Measurements from ENCODE around the gene SAMD4B.

Gene SAMD4B

DNA sequence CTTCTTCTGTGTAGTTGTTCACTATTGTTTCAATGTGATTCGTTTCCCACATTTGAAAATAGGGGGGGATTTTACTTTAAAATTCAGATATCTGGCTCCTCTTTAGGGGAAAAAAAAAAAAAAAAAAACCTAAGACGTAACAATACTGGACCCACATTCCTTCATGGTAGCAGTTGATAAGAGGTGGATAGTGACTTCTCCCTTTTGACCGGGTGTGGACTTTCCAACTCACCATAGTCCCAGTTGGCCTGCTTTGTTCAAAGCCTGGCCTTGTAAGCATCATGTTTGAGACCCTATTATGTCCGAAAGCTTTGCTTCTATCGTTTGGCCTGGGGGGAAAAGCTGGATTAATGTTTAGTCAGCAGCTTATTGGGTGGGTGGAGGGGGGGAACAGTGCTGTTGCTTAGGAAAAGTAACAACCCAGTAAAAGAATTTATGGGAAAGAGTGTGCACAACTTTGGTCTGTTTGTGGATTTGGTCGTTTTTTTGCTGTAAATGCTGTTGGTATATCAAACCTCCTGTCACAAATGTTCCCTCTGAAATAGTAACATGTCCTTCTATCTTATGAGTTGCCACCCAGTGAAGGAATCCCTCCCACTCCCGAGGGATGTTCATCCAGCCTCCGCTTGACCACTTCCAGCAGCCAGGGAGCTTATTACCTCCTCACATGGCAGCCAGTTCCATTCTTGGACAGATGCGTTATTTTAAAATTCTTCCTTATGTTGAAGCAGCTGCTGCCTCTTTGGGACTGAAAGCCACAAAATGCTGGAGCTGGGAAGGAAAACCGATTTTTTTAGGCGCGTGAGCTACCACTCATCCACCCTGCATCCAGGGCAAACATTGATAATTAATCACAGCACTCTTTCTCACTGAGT is 10.4 kb downstream of the SAMD4B start:
- TF ChIP-seq, protein P1, sequence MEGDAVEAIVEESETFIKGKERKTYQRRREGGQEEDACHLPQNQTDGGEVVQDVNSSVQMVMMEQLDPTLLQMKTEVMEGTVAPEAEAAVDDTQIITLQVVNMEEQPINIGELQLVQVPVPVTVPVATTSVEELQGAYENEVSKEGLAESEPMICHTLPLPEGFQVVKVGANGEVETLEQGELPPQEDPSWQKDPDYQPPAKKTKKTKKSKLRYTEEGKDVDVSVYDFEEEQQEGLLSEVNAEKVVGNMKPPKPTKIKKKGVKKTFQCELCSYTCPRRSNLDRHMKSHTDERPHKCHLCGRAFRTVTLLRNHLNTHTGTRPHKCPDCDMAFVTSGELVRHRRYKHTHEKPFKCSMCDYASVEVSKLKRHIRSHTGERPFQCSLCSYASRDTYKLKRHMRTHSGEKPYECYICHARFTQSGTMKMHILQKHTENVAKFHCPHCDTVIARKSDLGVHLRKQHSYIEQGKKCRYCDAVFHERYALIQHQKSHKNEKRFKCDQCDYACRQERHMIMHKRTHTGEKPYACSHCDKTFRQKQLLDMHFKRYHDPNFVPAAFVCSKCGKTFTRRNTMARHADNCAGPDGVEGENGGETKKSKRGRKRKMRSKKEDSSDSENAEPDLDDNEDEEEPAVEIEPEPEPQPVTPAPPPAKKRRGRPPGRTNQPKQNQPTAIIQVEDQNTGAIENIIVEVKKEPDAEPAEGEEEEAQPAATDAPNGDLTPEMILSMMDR (IDR thresholded peaks at IDR 0.05; ENCODE audit: extremely low read depth, insufficient read depth, missing control alignments) = no peak
- no peak for DNase-seq (ENCODE audit: low spot score)
- in situ Hi-C loops (cut with MboI; ENCODE audit: low pct_unique_long_range_greater_than_20kb, low sequenced_read_pairs, unreplicated experiment) = no loop called here

DNA sequence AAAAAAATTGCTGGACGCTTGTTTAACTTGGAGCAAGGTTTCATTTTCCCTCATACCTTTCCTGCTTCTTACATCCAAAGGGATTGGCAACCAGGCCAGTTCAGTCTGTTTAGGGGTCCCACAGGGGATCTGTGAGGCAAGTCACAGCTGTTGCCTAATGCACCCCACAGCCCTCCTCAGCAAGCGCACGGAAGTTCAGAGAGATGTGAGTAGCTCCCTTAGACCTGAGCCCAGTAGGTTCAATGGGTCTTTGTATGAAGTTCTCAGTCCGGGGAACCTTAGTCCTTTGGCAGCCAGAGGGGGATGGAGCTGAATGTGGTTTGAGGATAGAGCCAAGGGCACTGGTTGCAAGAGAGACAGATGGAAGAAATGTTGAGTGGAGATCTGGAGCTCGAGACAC is 13.0 kb downstream of the SAMD4B start:
- in situ Hi-C loops (cut with MboI; ENCODE audit: low pct_unique_long_range_greater_than_20kb, low sequenced_read_pairs, unreplicated experiment) = no loop called here
- TF ChIP-seq, protein P1 (IDR thresholded peaks at IDR 0.05; ENCODE audit: extremely low read depth, insufficient read depth, missing control alignments) = no peak
- DNase-seq (ENCODE audit: low spot score) = no peak

DNA sequence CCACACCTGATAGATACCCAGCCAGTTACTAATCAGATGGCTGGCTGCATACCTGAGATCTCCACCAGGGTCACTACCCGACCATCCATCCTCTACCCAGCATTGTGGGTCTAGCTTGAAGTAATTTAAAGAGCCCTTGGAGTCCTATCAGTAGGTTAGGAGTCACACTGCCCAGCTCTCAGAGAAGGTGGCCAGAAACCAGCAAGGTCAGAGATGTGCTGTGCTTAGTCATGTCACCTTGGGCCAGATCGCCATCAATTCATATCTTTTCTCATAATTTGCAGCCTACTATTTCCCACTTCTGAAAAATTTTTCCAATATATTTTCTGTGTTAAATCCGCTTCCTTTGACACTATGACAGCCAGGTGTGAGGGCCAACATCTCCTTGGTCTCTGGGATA is 13.9 kb downstream of the SAMD4B start:
- TF ChIP-seq, protein P1 (IDR thresholded peaks at IDR 0.05; ENCODE audit: extremely low read depth, insufficient read depth, missing control alignments) = no peak
- DNase-seq (ENCODE audit: low spot score) = no peak
- in situ Hi-C loops (cut with MboI; ENCODE audit: low pct_unique_long_range_greater_than_20kb, low sequenced_read_pairs, unreplicated experiment) = no loop called here

DNA sequence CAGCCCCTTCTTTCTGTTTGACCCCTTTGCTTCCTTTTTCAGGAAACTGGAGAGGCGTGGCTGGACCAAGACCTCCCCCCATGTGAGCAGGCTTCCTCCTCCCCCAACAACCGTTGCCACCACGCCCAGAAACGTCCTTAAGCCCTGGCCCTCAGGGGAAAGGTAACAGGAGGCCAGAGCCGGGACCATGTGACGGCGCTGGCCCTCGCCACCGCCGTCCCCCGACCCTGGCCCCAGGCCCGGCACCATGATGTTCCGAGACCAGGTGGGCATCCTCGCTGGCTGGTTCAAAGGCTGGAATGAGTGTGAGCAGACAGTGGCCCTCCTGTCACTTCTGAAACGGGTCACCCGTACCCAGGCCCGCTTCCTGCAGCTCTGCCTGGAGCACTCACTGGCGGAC is 14.4 kb downstream of the SAMD4B start:
- in situ Hi-C loops (cut with MboI; ENCODE audit: low pct_unique_long_range_greater_than_20kb, low sequenced_read_pairs, unreplicated experiment) = no loop called here
- TF ChIP-seq, protein P1 (IDR thresholded peaks at IDR 0.05; ENCODE audit: extremely low read depth, insufficient read depth, missing control alignments) = no peak
- DNase-seq (ENCODE audit: low spot score) = no peak

DNA sequence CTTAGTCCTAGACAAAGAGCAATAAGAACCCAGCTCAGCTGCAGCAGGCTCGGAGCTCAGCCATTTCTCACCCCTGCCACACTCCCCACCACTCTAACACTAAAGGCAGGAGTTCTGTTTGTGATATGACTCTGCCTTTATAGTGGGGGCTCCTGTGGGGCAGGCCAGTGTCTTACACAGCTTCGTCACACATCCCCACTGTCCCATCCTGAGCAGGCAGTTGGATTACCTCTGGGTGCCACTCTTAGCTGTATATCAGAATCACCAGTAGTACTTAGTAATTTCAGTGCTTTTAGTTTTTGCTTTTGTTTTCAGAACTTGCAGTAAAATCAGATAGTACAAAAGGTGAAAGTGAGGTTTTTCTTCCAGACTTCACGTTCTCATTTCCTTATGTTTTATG is 16.8 kb downstream of the SAMD4B start:
- TF ChIP-seq, protein P1 (IDR thresholded peaks at IDR 0.05; ENCODE audit: extremely low read depth, insufficient read depth, missing control alignments) = no peak
- no peak for DNase-seq (ENCODE audit: low spot score)
- in situ Hi-C loops (cut with MboI; ENCODE audit: low pct_unique_long_range_greater_than_20kb, low sequenced_read_pairs, unreplicated experiment) = no loop called here

DNA sequence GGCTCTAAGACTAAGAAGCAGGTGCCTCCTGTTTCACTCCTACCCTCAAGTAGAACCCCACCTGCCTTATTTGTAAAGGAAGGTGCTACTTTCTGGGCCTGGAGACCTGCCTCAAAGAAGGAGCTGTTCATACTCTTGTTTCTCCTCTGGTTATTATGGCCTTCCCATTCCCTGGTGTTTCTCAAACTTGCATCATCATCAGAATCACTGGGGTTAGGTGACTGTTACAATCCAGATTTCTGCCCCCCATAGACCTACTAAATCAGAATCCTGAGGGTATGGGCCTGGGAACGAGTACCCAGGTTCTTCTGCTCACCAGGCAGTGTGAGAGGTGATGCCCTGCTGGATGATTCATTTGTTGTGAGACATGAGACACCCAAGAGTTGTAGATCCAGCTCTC is 18.4 kb downstream of the SAMD4B start:
- no peak for DNase-seq (ENCODE audit: low spot score)
- TF ChIP-seq, protein P1 (IDR thresholded peaks at IDR 0.05; ENCODE audit: extremely low read depth, insufficient read depth, missing control alignments) = no peak
- in situ Hi-C loops (cut with MboI; ENCODE audit: low pct_unique_long_range_greater_than_20kb, low sequenced_read_pairs, unreplicated experiment) = no loop called here

Data from GM13977 (cell line).